SK-N-SH (cell line): ENCODE data around the gene PLIN3. TPM values are rescaled to one million over a fixed set of nuclear protein-coding genes. Genes with fewer than 3 reads are reported as not detected.

ENCODE experiments used
- CTCF ChIA-PET: fragments of 300-600, 350-600 bp; formaldehyde crosslinking; extraction: SDS; loops from one replicate; lab custom pipeline; 2021; lab: Yijun Ruan, JAX
- POLR2A ChIA-PET: fragments of 350-600 bp; sonication (Branson Sonifier 250); formaldehyde crosslinking; extraction: SDS; loops from one replicate; lab custom pipeline; 2020; ENCODE audit warnings: antibody characterized with exemption, inconsistent platforms; lab: Yijun Ruan, JAX
- DNase-seq: peaks from one replicate; pipeline ENCODE4 v3.0.0; 2012
- H2AFZ ChIP-seq: fragments of 200-600 bp; sonication (generic); 2 replicates; pipeline ENCODE4 v1.8.1; 2016; ENCODE audit warnings: antibody characterized with exemption, mild to moderate bottlenecking, low read depth
- H3F3A ChIP-seq: fragments of 200-600 bp; sonication (generic); replicated peaks from 2 replicates; pipeline ENCODE3; 2016; ENCODE audit warnings: antibody characterized with exemption, mild to moderate bottlenecking; ENCODE audit not compliant: insufficient read depth
- H3K27ac ChIP-seq, 2 experiments: fragments of 200-500 bp in 1 of 2; fragments of 200-600 bp in 1 of 2; sonication (Bioruptor generic) in 1 of 2; sonication (generic), shearing (Covaris generic) in 1 of 2; 2 replicates each; pipeline versions ENCODE4 v1.5.1 to v1.6.1; 2014 to 2016; ENCODE audit warnings: low read depth in 2 of 2, inconsistent platforms in 1 of 2, low read length in 1 of 2, mild to moderate bottlenecking in 1 of 2, mixed read lengths in 1 of 2
- H3K27me3 ChIP-seq: fragments of 200-600 bp; sonication (generic), shearing (Covaris generic); 2 replicates; pipeline ENCODE4 v1.6.1; 2016; ENCODE audit warnings: mixed run types; ENCODE audit not compliant: insufficient read depth
- H3K36me3 ChIP-seq, 2 experiments: fragments of 200-500 bp in 1 of 2; fragments of 200-600 bp in 1 of 2; sonication (Bioruptor generic) in 1 of 2; sonication (generic) in 1 of 2; replicated peaks in 1 of 2; 2 replicates each; pipeline versions ENCODE3 to v1.5.1; 2014 to 2016; ENCODE audit warnings: low read length in 1 of 2, mild to moderate bottlenecking in 1 of 2; ENCODE audit not compliant: insufficient read depth in 2 of 2, control insufficient read depth in 1 of 2
- H3K4me1 ChIP-seq, 2 experiments: fragments of 200-500 bp in 1 of 2; fragments of 200-600 bp in 1 of 2; sonication (Bioruptor generic) in 1 of 2; sonication (generic), shearing (Covaris generic) in 1 of 2; 2 replicates each; pipeline versions ENCODE4 v1.5.1 to v1.6.1; 2014 to 2016; ENCODE audit warnings: low read depth in 1 of 2, low read length in 1 of 2, mixed run types in 1 of 2; ENCODE audit not compliant: insufficient read depth in 2 of 2, control insufficient read depth in 1 of 2
- H3K4me2 ChIP-seq: fragments of 200-600 bp; sonication (generic), shearing (Covaris generic); 2 replicates; pipeline ENCODE4 v1.6.1; 2017; ENCODE audit warnings: mixed run types
- H3K4me3 ChIP-seq, 2 experiments: fragments of 200-500 bp in 1 of 2; fragments of 200-600 bp in 1 of 2; sonication (Bioruptor generic) in 1 of 2; sonication (generic), shearing (Covaris generic) in 1 of 2; 2 replicates each; pipeline versions ENCODE4 v1.5.1 to v1.8.1; 2014 to 2016; ENCODE audit warnings: low read depth in 2 of 2, inconsistent platforms in 1 of 2, low read length in 1 of 2, mild to moderate bottlenecking in 1 of 2, mixed read lengths in 1 of 2, moderate library complexity in 1 of 2
- H3K79me2 ChIP-seq: fragments of 200-600 bp; sonication (generic); 2 replicates; pipeline ENCODE4 v1.8.1; 2017; ENCODE audit warnings: mild to moderate bottlenecking; ENCODE audit not compliant: insufficient read depth
- H3K9ac ChIP-seq: fragments of 200-600 bp; sonication (generic); 2 replicates; pipeline ENCODE4 v1.6.1; 2017; ENCODE audit warnings: mixed run types
- H3K9me2 ChIP-seq: fragments of 200-600 bp; sonication (generic); 2 replicates; pipeline ENCODE4 v1.6.1; 2017; ENCODE audit warnings: mixed run types
- H3K9me3 ChIP-seq: fragments of 200-600 bp; sonication (generic); 2 replicates; pipeline ENCODE4 v1.6.1; 2017; ENCODE audit warnings: mixed run types, mild to moderate bottlenecking, moderate library complexity
- H4K20me1 ChIP-seq: fragments of 200-600 bp; sonication (generic); 2 replicates; pipeline ENCODE4 v1.6.1; 2017; ENCODE audit warnings: mild to moderate bottlenecking, mixed run types; ENCODE audit not compliant: insufficient read depth
- EP300 ChIP-seq, 2 experiments: IDR thresholded peaks; 2 replicates each; pipeline versions ENCODE4 v1.4.0 to v1.6.1; 2012; ENCODE audit warnings: borderline replicate concordance in 1 of 2, low read depth in 1 of 2, low read length in 1 of 2
- EZH2phosphoT487 ChIP-seq: fragments of 200-600 bp; sonication (generic); IDR thresholded peaks from 2 replicates; pipeline ENCODE4 v1.6.1; 2017; ENCODE audit warnings: low read depth, mixed run types, mild to moderate bottlenecking, antibody characterized with exemption, moderate library complexity, borderline replicate concordance
- FOSL2 ChIP-seq: IDR thresholded peaks from 2 replicates; pipeline ENCODE4 v1.4.0; 2012; ENCODE audit warnings: low read depth, mild to moderate bottlenecking, moderate library complexity, borderline replicate concordance
- FOXM1 ChIP-seq: IDR thresholded peaks from 2 replicates; pipeline ENCODE4 v1.4.0; 2012; ENCODE audit warnings: low read depth, mild to moderate bottlenecking
- JUND ChIP-seq: IDR thresholded peaks from 2 replicates; pipeline ENCODE4 v1.4.0; 2012
- MEF2A ChIP-seq: IDR thresholded peaks from 2 replicates; pipeline ENCODE4 v1.4.0; 2012; ENCODE audit warnings: low read depth, borderline replicate concordance
- NRF1 ChIP-seq: IDR thresholded peaks from 2 replicates; pipeline ENCODE4 v1.6.1; 2012; ENCODE audit warnings: low read depth, mild to moderate bottlenecking, low read length
- RCOR1 ChIP-seq: fragments of 150-350 bp; IDR thresholded peaks from 2 replicates; pipeline ENCODE4 v1.6.1; 2017; ENCODE audit warnings: antibody characterized with exemption, low read length
- REST ChIP-seq: IDR thresholded peaks from 2 replicates; pipeline ENCODE4 v1.6.1; 2012; ENCODE audit warnings: mild to moderate bottlenecking, low read depth, low read length, moderate library complexity
- TAF1 ChIP-seq: IDR thresholded peaks from 2 replicates; pipeline ENCODE4 v1.6.1; 2012; ENCODE audit warnings: low read depth, mild to moderate bottlenecking, low read length, moderate library complexity, borderline replicate concordance
- TCF12 ChIP-seq: IDR thresholded peaks from 2 replicates; pipeline ENCODE4 v1.4.0; 2012
- USF2 ChIP-seq: fragments of 150-350 bp; IDR thresholded peaks from 2 replicates; pipeline ENCODE4 v1.6.1; 2017; ENCODE audit warnings: antibody characterized with exemption, low read length, low read depth, borderline replicate concordance
- YY1 ChIP-seq: IDR thresholded peaks from 2 replicates; pipeline ENCODE4 v1.4.0; 2012; ENCODE audit warnings: low read depth, mild to moderate bottlenecking
- WGBS: methylation state at CpG from one replicate; pipeline ENCODE4 v1.1.6; 2017; ENCODE audit warnings: low lambda C conversion rate; 5-methylcytosine and 5-hydroxymethylcytosine counted together
- polyA plus RNA-seq, 3 experiments: library from polyadenylated mRNA; depleted of rRNA; stranded (reverse); fragments of >200 nt; gene quantifications; 2 replicates each; pipeline ENCODE4 v1.2.3, GENCODE V29; 2012
- TF ChIP-seq, protein P1 (sequence below): IDR thresholded peaks from 2 replicates; pipeline ENCODE4 v1.4.0; 2012; ENCODE audit warnings: low read depth, borderline replicate concordance
- TF ChIP-seq, protein P2 (sequence below): IDR thresholded peaks from 2 replicates; pipeline ENCODE4 v1.4.0; 2012; ENCODE audit warnings: low read depth, borderline replicate concordance
- TF ChIP-seq, protein P3 (sequence below): IDR thresholded peaks from 2 replicates; pipeline ENCODE4 v1.4.0; 2012; ENCODE audit warnings: low read depth

Gene PLIN3
- polyA plus RNA-seq, 1 of the 3 experiments (the other 2 are of a cell fraction), result 129 TPM

GRCh38 chr19:4871711-4872110 is 4.2 kb upstream of the PLIN3 start:
- WGBS, result 77% methylated on average over 6 of the region's 6 CpGs
- TF ChIP-seq NRF1 (no peak), FOSL2 (no peak), EP300 (IDR thresholded peaks at IDR 0.05; ENCODE audit: borderline replicate concordance in 1 of 2, low read depth in 1 of 2, low read length in 1 of 2) (no peak)
- TF ChIP-seq, protein P1, sequence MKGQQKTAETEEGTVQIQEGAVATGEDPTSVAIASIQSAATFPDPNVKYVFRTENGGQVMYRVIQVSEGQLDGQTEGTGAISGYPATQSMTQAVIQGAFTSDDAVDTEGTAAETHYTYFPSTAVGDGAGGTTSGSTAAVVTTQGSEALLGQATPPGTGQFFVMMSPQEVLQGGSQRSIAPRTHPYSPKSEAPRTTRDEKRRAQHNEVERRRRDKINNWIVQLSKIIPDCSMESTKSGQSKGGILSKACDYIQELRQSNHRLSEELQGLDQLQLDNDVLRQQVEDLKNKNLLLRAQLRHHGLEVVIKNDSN, result no peak
- Histone ChIP-seq H3K4me3 (no peak overlapping the region), H2AFZ (0 out of 2 replicates have a peak overlapping the region, but pooled peaks have one; percentile 22), H3K9me2 (no peaks in the 10 kb centered on the region), H3F3A (peaks cover 32% of the 10 kb centered on the region), H3K4me1 (peaks cover under 1 to 2% of the 10 kb centered on the region in 2 experiments; a peak in 1 of 4 replicates), H3K36me3 (no peaks in the 10 kb centered on the region), H3K4me2 (no peak overlapping the region), H3K79me2 (peaks cover 8% of the 10 kb centered on the region), H4K20me1 (0 out of 2 replicates have a peak, but pooled peaks cover under 1% of the 10 kb centered on the region), H3K9me3 (no peaks in the 10 kb centered on the region), H3K27ac (no peak overlapping the region), H3K9ac (no peak overlapping the region), H3K27me3 (no peaks in the 10 kb centered on the region)
- DNase-seq, result no peak
- POLR2A ChIA-PET, result no interaction called here
- CTCF ChIA-PET, result interaction anchor here (0.6 to 8.7 kb wide), 10 partner anchors 14 to 790 kb away, joined by 3 to 121 read pairs (median 10); partner anchors contain the start of gene UHRF1

DNA sequence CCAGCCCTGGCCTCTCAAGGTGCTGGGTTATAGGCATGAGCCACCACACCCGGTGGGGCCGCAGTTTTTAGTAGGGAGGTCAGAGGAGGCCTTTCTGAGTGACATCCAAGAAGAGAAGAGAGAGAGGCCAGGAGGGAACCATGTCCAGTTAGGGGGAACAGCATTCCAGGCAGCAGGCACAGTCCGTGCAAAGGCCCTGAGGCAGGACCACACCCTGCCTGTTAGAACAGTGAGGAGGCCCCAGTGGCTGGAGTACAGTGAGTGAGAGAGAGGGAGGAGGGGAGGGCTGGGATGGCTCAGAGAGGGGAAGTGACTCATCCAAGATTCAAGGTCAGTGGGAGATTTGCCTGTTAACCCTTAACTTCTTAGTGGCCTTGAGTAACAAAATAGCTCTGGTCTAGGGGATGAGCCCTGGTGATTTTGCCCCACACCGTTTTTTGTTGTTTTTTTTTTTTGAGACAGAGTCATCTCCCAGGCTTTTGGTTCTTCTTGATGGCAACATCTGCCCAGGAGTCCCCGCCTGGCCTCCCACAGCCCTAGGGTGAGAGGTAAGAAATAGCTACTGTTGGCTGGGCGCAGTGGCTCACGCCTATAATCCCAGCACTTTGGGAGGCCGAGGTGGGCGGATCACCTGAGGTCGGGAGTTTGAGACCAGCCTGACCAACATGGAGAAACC is 2.7 kb upstream of the PLIN3 start:
- POLR2A ChIA-PET, result no interaction called here
- peaks cover 10% of the 10 kb centered on the region; the same call in 1 of the 2 replicates for H4K20me1 ChIP-seq
- H3K27me3 ChIP-seq, result no peaks in the 10 kb centered on the region
- H3K4me2 ChIP-seq, result no peak overlapping the region
- no peaks in the 10 kb centered on the region for H3K9me2 ChIP-seq
- no peak for DNase-seq
- H3K27ac ChIP-seq, result peak overlapping the region in 1 of 2 experiments; percentile 84; a peak in 2 of 4 replicates
- peaks cover 23% of the 10 kb centered on the region for H3K79me2 ChIP-seq
- peaks cover 32% of the 10 kb centered on the region for H3F3A ChIP-seq
- peak overlapping the region; percentile 50; the same call in 1 of the 2 replicates for H2AFZ ChIP-seq
- no peaks in the 10 kb centered on the region for H3K9me3 ChIP-seq
- WGBS, result 48% methylated on average over 10 of the region's 10 CpGs
- H3K4me3 ChIP-seq, result no peak overlapping the region
- peak overlapping the region; percentile 25; the same call in 1 of the 2 replicates for H3K9ac ChIP-seq
- H3K36me3 ChIP-seq, result no peaks in the 10 kb centered on the region
- CTCF ChIA-PET, result interaction anchor here (1.0 to 8.7 kb wide), 5 partner anchors 19 to 163 kb away, joined by 3 to 121 read pairs (median 12); partner anchors contain the start of gene UHRF1
- H3K4me1 ChIP-seq, result peaks cover 6 to 7% of the 10 kb centered on the region in 2 experiments; a peak in 1 of 4 replicates
- 0 out of 2 replicates have a peak, but pooled peaks have one; percentile 40 for TF ChIP-seq RCOR1
- TF ChIP-seq FOSL2, result peak; percentile 98
- TF ChIP-seq, protein P1, result no peak
- 0 out of 2 replicates have a peak, but pooled peaks have one; percentile 15 for TF ChIP-seq YY1
- peak; percentile 92; the same call in 1 of the 2 replicates for TF ChIP-seq JUND
- peak; percentile 66; the same call in 1 of the 2 replicates for TF ChIP-seq REST
- peak; percentile 72; the same call in 1 of the 2 replicates for TF ChIP-seq TCF12
- TF ChIP-seq FOXM1, result no peak
- TF ChIP-seq, protein P2, sequence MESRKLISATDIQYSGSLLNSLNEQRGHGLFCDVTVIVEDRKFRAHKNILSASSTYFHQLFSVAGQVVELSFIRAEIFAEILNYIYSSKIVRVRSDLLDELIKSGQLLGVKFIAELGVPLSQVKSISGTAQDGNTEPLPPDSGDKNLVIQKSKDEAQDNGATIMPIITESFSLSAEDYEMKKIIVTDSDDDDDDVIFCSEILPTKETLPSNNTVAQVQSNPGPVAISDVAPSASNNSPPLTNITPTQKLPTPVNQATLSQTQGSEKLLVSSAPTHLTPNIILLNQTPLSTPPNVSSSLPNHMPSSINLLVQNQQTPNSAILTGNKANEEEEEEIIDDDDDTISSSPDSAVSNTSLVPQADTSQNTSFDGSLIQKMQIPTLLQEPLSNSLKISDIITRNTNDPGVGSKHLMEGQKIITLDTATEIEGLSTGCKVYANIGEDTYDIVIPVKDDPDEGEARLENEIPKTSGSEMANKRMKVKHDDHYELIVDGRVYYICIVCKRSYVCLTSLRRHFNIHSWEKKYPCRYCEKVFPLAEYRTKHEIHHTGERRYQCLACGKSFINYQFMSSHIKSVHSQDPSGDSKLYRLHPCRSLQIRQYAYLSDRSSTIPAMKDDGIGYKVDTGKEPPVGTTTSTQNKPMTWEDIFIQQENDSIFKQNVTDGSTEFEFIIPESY, result 0 out of 2 replicates have a peak, but pooled peaks have one; percentile 23
- TF ChIP-seq EZH2phosphoT487, result no peak
- no peak for TF ChIP-seq USF2
- TF ChIP-seq, protein P3, sequence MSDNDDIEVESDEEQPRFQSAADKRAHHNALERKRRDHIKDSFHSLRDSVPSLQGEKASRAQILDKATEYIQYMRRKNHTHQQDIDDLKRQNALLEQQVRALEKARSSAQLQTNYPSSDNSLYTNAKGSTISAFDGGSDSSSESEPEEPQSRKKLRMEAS, result peak; percentile 88
- no peak for TF ChIP-seq TAF1
- no peak for TF ChIP-seq MEF2A
